ENCODE results near the gene CALCB. TPM values are rescaled to one million over a fixed set of nuclear protein-coding genes. Genes with fewer than 3 reads are reported as not detected.
"Not testable (repeated sequence)": the region's sequence is repeated elsewhere in the genome, so short reads cannot be mapped to it uniquely, and the experiment has no call there.

CALCB gene
- total RNA-seq, 1 experiment from 2014 or later: 4.3 TPM

DNA sequence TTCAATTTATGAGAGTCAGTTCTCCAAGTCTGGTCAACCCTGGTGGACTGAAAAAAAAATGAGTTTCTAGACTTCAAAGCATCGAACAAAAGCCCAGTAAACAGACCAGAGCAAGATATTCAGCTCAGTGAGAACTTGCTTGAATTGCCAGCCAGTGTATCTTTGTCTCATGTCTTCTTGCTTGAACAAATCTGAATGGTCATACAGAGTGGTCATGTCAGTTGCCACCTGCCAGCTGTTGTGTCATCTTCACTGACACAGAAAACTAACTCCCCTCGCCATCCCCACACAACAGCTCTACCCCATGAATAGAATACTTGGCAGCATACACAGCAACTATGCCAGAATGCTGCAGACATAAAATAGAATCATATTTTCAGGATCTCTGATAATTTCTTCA, 27.5 kb upstream of the CALCB start:
- no peaks in the 10 kb centered on the region for H3K9me3 Mint-ChIP-seq (ENCODE audit: unreplicated experiment)
- H3K4me1 Mint-ChIP-seq (ENCODE audit: insufficient read depth, unreplicated experiment): no peaks in the 10 kb centered on the region
- POLR2A ChIA-PET: no interaction called here
- no peaks in the 10 kb centered on the region for H3K27me3 Mint-ChIP-seq (ENCODE audit: insufficient read depth, unreplicated experiment)
- no peak overlapping the region for H3K27ac Mint-ChIP-seq (ENCODE audit: low read depth, unreplicated experiment)
- no peak for DNase-seq (ENCODE audit: unreplicated experiment)
- intact Hi-C loops (cut with micrococcal nuclease): no loop called here
- H3K36me3 Mint-ChIP-seq (ENCODE audit: insufficient read depth, unreplicated experiment): no peaks in the 10 kb centered on the region
- H3K4me3 Mint-ChIP-seq (ENCODE audit: unreplicated experiment): no peak overlapping the region
- BruUV-seq (replicated peaks): no TSS peak
- CTCF ChIA-PET: interaction anchor here (1.0 to 1.6 kb wide), 3 partner anchors 29 to 138 kb away, joined by 4 to 6 read pairs (median 5); no protein-coding TSS in a partner anchor
- TF ChIP-seq, protein P1, sequence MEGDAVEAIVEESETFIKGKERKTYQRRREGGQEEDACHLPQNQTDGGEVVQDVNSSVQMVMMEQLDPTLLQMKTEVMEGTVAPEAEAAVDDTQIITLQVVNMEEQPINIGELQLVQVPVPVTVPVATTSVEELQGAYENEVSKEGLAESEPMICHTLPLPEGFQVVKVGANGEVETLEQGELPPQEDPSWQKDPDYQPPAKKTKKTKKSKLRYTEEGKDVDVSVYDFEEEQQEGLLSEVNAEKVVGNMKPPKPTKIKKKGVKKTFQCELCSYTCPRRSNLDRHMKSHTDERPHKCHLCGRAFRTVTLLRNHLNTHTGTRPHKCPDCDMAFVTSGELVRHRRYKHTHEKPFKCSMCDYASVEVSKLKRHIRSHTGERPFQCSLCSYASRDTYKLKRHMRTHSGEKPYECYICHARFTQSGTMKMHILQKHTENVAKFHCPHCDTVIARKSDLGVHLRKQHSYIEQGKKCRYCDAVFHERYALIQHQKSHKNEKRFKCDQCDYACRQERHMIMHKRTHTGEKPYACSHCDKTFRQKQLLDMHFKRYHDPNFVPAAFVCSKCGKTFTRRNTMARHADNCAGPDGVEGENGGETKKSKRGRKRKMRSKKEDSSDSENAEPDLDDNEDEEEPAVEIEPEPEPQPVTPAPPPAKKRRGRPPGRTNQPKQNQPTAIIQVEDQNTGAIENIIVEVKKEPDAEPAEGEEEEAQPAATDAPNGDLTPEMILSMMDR (IDR thresholded peaks at IDR 0.05; ENCODE audit: unreplicated experiment): no peak

DNA sequence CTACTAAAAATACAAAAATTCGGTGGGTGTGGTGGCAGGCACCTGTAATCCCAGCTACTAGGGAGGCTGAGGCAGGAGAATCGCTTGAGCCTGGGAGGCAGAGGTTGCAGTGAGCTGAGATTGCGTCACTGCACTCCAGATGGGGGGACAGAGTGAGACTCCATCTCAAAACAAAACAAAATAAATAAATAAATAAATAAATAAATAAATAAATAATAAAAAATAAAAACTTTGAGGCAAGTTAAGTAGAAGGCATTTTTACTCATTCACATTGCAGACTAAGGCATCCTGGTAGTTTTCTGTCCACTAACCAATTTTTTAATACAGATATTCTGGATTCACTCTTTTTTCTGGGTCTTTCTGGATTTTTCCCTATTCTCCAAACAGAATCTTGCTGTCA, 26.7 kb upstream of the CALCB start:
- POLR2A ChIA-PET; H3K4me3 Mint-ChIP-seq (ENCODE audit: unreplicated experiment); H3K4me1 Mint-ChIP-seq (ENCODE audit: insufficient read depth, unreplicated experiment); intact Hi-C loops (cut with micrococcal nuclease); H3K36me3 Mint-ChIP-seq (ENCODE audit: insufficient read depth, unreplicated experiment); H3K9me3 Mint-ChIP-seq (ENCODE audit: unreplicated experiment); H3K27me3 Mint-ChIP-seq (ENCODE audit: insufficient read depth, unreplicated experiment); DNase-seq (ENCODE audit: unreplicated experiment); H3K27ac Mint-ChIP-seq (ENCODE audit: low read depth, unreplicated experiment); BruUV-seq (replicated peaks): not testable (repeated sequence)
- CTCF ChIA-PET: interaction anchor here (0.7 to 3.0 kb wide), 3 partner anchors 28 to 1812 kb away, joined by 3 to 18 read pairs (median 6); no protein-coding TSS in a partner anchor

DNA sequence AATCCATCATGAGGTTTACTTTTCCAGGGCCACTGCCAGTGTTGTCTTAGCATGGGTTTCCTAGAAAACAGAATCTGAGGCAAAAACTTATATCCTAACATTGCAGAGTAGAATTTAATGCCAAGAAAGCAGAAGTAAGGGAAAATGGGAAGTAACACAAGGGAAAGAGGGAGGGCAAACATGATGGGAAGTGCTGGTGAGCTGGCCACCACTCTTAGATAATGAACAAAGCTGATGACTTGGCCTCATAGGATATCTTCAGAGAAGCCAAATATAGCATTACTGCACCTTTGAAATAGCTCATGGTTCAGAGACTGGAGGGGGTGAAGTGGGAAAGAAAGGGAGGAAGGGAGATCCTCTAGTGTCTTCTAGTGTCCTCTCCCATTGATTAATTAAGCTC, 24.8 kb upstream of the CALCB start:
- Mint-ChIP-seq H3K4me3 (ENCODE audit: unreplicated experiment) (no peak overlapping the region), H3K4me1 (ENCODE audit: insufficient read depth, unreplicated experiment) (peaks cover 11% of the 10 kb centered on the region), H3K27ac (ENCODE audit: low read depth, unreplicated experiment) (no peak overlapping the region), H3K27me3 (ENCODE audit: insufficient read depth, unreplicated experiment) (no peaks in the 10 kb centered on the region), H3K9me3 (ENCODE audit: unreplicated experiment) (no peaks in the 10 kb centered on the region), H3K36me3 (ENCODE audit: insufficient read depth, unreplicated experiment) (no peaks in the 10 kb centered on the region)
- ChIA-PET CTCF (interaction anchor here (0.6 to 3.0 kb wide), 6 partner anchors 10 to 511 kb away, joined by 3 to 18 read pairs (median 4); no protein-coding TSS in a partner anchor), POLR2A (no interaction called here)
- DNase-seq (ENCODE audit: unreplicated experiment): no peak
- TF ChIP-seq, protein P1 (IDR thresholded peaks at IDR 0.05; ENCODE audit: unreplicated experiment): no peak
- intact Hi-C loops (cut with micrococcal nuclease): no loop called here
- BruUV-seq (replicated peaks): no TSS peak

DNA sequence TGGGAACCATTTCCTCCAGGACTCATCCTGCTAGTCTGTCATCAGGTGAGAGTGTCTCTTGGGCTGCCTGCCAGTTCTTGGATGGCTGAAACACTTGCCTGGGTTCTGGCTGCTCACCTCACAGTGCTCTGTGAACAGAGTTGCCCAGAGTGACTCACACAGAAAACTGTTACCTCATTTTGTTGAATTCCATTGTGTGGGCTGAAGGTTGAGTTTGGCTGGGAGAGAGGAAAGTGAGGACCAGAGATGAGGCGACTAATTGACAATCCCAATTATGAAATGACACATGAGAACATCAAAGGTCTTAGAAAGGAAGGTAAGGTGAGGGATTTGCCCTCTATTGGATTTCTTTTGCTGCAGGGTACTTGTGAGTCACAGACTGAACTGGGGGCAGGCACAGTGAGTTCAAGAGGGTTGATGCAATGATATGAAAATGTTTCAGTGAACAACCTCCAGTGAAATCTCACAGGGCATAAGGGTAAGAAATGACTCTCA, 20.2 kb upstream of the CALCB start:
- intact Hi-C loops (cut with micrococcal nuclease): loop anchor here (1.0 kb wide), 1 partner anchor 22 kb away; no protein-coding TSS in a partner anchor
- H3K9me3 Mint-ChIP-seq (ENCODE audit: unreplicated experiment): no peaks in the 10 kb centered on the region
- BruUV-seq (replicated peaks): no TSS peak

More for the DNA sequence above, 20.2 kb upstream of the CALCB start:
- POLR2A ChIA-PET: no interaction called here
- H3K27ac Mint-ChIP-seq (ENCODE audit: low read depth, unreplicated experiment): peak overlapping the region; percentile 53
- no peaks in the 10 kb centered on the region for H3K27me3 Mint-ChIP-seq (ENCODE audit: insufficient read depth, unreplicated experiment)
- CTCF ChIA-PET: interaction anchor here (4.2 kb wide), 1 partner anchor 22 kb away, joined by 22 read pairs; no protein-coding TSS in a partner anchor
- peaks cover 18% of the 10 kb centered on the region for H3K4me1 Mint-ChIP-seq (ENCODE audit: insufficient read depth, unreplicated experiment)
- DNase-seq (ENCODE audit: unreplicated experiment): peak; percentile 94
- H3K36me3 Mint-ChIP-seq (ENCODE audit: insufficient read depth, unreplicated experiment): no peaks in the 10 kb centered on the region
- TF ChIP-seq, protein P1 (IDR thresholded peaks at IDR 0.05; ENCODE audit: unreplicated experiment): no peak
- H3K4me3 Mint-ChIP-seq (ENCODE audit: unreplicated experiment): peak overlapping the region; percentile 7
